Hepatocyte (in vitro differentiated cells): Measurements from ENCODE around the gene ALPL. TPM values are rescaled to one million over a fixed set of nuclear protein-coding genes. Genes with fewer than 3 reads are reported as not detected.

Source experiments
- DNase-seq: peaks from one replicate; pipeline ENCODE4 v3.0.0-alpha.2; 2016; ENCODE audit warnings: low spot score
- H2AFZ ChIP-seq: fragments of 200-600 bp; sonication (generic); 2 replicates; pipeline ENCODE4 v1.6.0; 2016; ENCODE audit warnings: antibody characterized with exemption, mild to moderate bottlenecking
- H3K27ac ChIP-seq: fragments of 200-600 bp; sonication (generic); 2 replicates; pipeline ENCODE4 v1.5.1; 2016; ENCODE audit warnings: mild to moderate bottlenecking
- H3K27me3 ChIP-seq: fragments of 200-600 bp; sonication (generic); 2 replicates; pipeline ENCODE4 v1.6.1; 2016
- H3K36me3 ChIP-seq: fragments of 200-600 bp; sonication (generic); replicated peaks from 2 replicates; pipeline ENCODE4 v1.5.1; 2016; ENCODE audit warnings: low read depth; ENCODE audit not compliant: insufficient read depth
- H3K4me1 ChIP-seq: fragments of 200-600 bp; sonication (generic); 2 replicates; pipeline ENCODE4 v1.5.1; 2016; ENCODE audit warnings: mild to moderate bottlenecking, moderate library complexity; ENCODE audit not compliant: insufficient read depth
- H3K4me2 ChIP-seq: fragments of 200-600 bp; sonication (generic); 2 replicates; pipeline ENCODE4 v1.6.0; 2016
- H3K4me3 ChIP-seq: fragments of 200-600 bp; sonication (generic); 2 replicates; pipeline ENCODE4 v1.5.1; 2016; ENCODE audit warnings: mild to moderate bottlenecking
- H3K79me2 ChIP-seq: fragments of 200-600 bp; sonication (generic); 2 replicates; pipeline ENCODE4 v1.6.0; 2017; ENCODE audit warnings: mild to moderate bottlenecking
- H3K9me2 ChIP-seq: fragments of 200-600 bp; sonication (generic); replicated peaks from 2 replicates; pipeline ENCODE4 v1.6.0; 2017; ENCODE audit warnings: mild to moderate bottlenecking; ENCODE audit not compliant: insufficient read depth
- H3K9me3 ChIP-seq: fragments of 200-600 bp; sonication (generic); 2 replicates; pipeline ENCODE4 v1.5.1; 2016; ENCODE audit warnings: low read depth, mild to moderate bottlenecking
- H4K20me1 ChIP-seq: fragments of 200-600 bp; sonication (generic); 2 replicates; pipeline ENCODE4 v1.6.0; 2016; ENCODE audit warnings: mild to moderate bottlenecking; ENCODE audit not compliant: insufficient read depth, poor library complexity, severe bottlenecking
- EZH2 ChIP-seq: fragments of 200-600 bp; sonication (generic); IDR thresholded peaks from 2 replicates; pipeline ENCODE4 v1.6.1; 2016; ENCODE audit warnings: antibody characterized with exemption, mild to moderate bottlenecking, borderline replicate concordance
- EZH2phosphoT487 ChIP-seq: fragments of 200-600 bp; sonication (generic); IDR thresholded peaks from one replicate; pipeline ENCODE4 v1.6.1; 2018; ENCODE audit warnings: antibody characterized with exemption, mild to moderate bottlenecking, low read depth, moderate library complexity; ENCODE audit not compliant: unreplicated experiment, severe bottlenecking
- WGBS: methylation state at CpG from one replicate; pipeline ENCODE4 v1.1.6; 2016; ENCODE audit warnings: low lambda C conversion rate; ENCODE audit errors: missing lambda C conversion rate; 5-methylcytosine and 5-hydroxymethylcytosine counted together
- polyA plus RNA-seq: library from polyadenylated mRNA; unstranded; fragments of >200 nt; fragmentation: Nextera tagmentation; extraction: Ambion mirVana; gene quantifications from 2 replicates; pipeline ENCODE4 v1.2.1, GENCODE V29; 2016
- total RNA-seq: library from RNA; depleted of rRNA; stranded (reverse); fragments of >200 nt; gene quantifications from 2 replicates; pipeline ENCODE4 v1.2.3, GENCODE V29; 2014
- TF ChIP-seq, protein P1 (sequence below): fragments of 200-600 bp; sonication (generic); IDR thresholded peaks from 2 replicates; pipeline ENCODE4 v1.5.1; 2016; ENCODE audit warnings: antibody characterized with exemption, mild to moderate bottlenecking; ENCODE audit not compliant: poor library complexity

Gene ALPL
- total and polyA plus RNA-seq, 2 experiments from 2014 or later = 2.2 to 6.0 TPM

GRCh38 chr1:21610989-21611785 lies 102.0 kb downstream of the ALPL start:
- Histone ChIP-seq H3K27ac (no peak overlapping the region), H3K36me3 (no peaks in the 10 kb centered on the region), H3K4me1 (no peaks in the 10 kb centered on the region)

DNA sequence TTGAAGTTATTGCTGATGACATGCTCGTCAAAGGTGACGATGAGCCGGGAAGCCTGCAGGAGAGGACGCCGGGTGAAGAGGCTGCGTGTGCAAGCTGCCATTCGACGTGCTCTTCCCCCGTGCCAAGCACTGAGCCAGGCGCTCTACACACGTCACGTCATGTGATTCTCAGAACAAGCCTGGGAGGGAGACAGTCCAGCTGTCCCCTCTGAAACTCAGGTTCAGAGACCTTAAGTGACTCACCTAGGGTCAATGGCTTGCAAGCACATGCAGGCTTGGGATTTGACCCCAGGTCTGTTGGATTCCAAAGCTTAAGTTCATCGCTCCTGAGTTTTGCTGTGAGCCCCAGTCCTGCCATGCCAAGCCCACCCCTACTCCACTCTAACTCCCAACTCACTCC lies 102.8 kb downstream of the ALPL start:
- TF ChIP-seq EZH2phosphoT487 (no peak), EZH2 (no peak)
- TF ChIP-seq, protein P1, sequence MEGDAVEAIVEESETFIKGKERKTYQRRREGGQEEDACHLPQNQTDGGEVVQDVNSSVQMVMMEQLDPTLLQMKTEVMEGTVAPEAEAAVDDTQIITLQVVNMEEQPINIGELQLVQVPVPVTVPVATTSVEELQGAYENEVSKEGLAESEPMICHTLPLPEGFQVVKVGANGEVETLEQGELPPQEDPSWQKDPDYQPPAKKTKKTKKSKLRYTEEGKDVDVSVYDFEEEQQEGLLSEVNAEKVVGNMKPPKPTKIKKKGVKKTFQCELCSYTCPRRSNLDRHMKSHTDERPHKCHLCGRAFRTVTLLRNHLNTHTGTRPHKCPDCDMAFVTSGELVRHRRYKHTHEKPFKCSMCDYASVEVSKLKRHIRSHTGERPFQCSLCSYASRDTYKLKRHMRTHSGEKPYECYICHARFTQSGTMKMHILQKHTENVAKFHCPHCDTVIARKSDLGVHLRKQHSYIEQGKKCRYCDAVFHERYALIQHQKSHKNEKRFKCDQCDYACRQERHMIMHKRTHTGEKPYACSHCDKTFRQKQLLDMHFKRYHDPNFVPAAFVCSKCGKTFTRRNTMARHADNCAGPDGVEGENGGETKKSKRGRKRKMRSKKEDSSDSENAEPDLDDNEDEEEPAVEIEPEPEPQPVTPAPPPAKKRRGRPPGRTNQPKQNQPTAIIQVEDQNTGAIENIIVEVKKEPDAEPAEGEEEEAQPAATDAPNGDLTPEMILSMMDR = no peak
- no peaks in the 10 kb centered on the region for H3K9me3 ChIP-seq
- no peaks in the 10 kb centered on the region for H3K9me2 ChIP-seq
- WGBS = 96% methylated on average over 13 of the region's 13 CpGs
- H3K79me2 ChIP-seq = no peaks in the 10 kb centered on the region
- no peaks in the 10 kb centered on the region for H3K36me3 ChIP-seq
- H4K20me1 ChIP-seq = no peaks in the 10 kb centered on the region
- H3K27ac ChIP-seq = no peak overlapping the region
- no peak for DNase-seq
- no peak overlapping the region for H2AFZ ChIP-seq
- no peaks in the 10 kb centered on the region for H3K4me1 ChIP-seq
- H3K27me3 ChIP-seq = no peaks in the 10 kb centered on the region
- no peak overlapping the region for H3K4me3 ChIP-seq
- H3K4me2 ChIP-seq = no peak overlapping the region

More at GRCh38 chr1:21610989-21611785, 102.0 kb downstream of the ALPL start:
- whole genome bisulfite sequencing = 86% methylated on average over 21 of the region's 21 CpGs
- DNase-seq = no peak
- H3K4me2 ChIP-seq = no peak overlapping the region
- TF ChIP-seq, protein P1 = no peak
- TF ChIP-seq EZH2phosphoT487 = no peak
- no peak for TF ChIP-seq EZH2
- no peaks in the 10 kb centered on the region for H4K20me1 ChIP-seq
- H2AFZ ChIP-seq = no peak overlapping the region
- no peak overlapping the region for H3K4me3 ChIP-seq
- H3K9me2 ChIP-seq = no peaks in the 10 kb centered on the region
- H3K79me2 ChIP-seq = no peaks in the 10 kb centered on the region
- no peaks in the 10 kb centered on the region for H3K9me3 ChIP-seq
- H3K27me3 ChIP-seq = no peaks in the 10 kb centered on the region

DNA sequence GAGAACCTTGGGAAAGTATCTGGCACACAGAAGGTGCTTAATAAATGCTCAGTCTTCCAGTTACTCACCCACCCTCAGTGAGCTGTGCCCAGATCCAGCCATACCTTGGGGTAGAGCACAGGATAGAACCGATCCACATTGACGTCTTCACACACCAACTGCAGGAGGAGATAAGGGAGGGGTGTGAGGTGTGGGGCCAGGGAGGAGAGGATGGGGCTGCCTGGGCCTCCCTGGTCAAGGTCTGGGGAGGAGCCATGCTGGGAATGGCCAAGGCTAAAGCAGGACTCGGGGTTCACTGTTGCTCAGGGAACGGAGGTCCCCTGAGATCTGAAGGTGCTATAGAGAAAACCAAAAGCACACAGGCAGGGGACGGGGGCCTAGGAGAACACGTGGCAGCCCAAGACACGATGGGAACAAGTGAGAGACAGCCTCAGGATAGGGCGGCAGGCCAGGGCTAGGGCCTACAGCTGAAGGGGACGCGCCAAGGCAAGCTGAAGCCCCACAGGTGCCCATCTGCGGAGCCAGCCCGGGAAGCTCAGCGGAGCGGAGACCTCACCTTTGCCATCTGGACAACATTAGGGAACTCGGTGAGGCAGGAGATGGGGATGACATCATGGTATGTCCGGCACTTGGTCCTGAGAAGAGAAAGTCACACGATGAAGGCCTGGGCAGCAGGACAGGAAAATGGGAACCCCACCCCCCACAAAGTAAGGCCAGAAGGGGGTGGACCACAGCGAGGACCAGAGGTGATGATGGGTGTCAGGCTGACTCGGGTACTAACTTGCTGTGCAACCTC lies 104.0 kb downstream of the ALPL start:
- no peak overlapping the region for H3K27ac ChIP-seq
- H3K4me3 ChIP-seq = no peak overlapping the region
- no peaks in the 10 kb centered on the region for H4K20me1 ChIP-seq
- TF ChIP-seq EZH2 (no peak), EZH2phosphoT487 (no peak)
- TF ChIP-seq, protein P1 = no peak
- 87% methylated on average over 19 of the region's 19 CpGs for WGBS
- no peak for DNase-seq
- no peak overlapping the region for H2AFZ ChIP-seq
- no peaks in the 10 kb centered on the region for H3K36me3 ChIP-seq
- no peaks in the 10 kb centered on the region for H3K9me3 ChIP-seq
- no peaks in the 10 kb centered on the region for H3K9me2 ChIP-seq
- H3K4me2 ChIP-seq = no peak overlapping the region
- H3K27me3 ChIP-seq = no peaks in the 10 kb centered on the region
- H3K4me1 ChIP-seq = no peaks in the 10 kb centered on the region
- H3K79me2 ChIP-seq = no peaks in the 10 kb centered on the region
